Glutamatergic neuron (in vitro differentiated cells): ENCODE measurements around the gene ARHGAP33. TPM values are rescaled to one million over a fixed set of nuclear protein-coding genes. Genes with fewer than 3 reads are reported as not detected.

Experiments used
- DNase-seq: peaks from one replicate; pipeline ENCODE4 v3.0.0; 2022
- H3K27ac Mint-ChIP-seq: one replicate; pipeline ENCODE4 v1.8.0; 2020; ENCODE audit warnings: mild to moderate bottlenecking, mixed read lengths, inconsistent platforms; ENCODE audit not compliant: unreplicated experiment
- H3K27me3 Mint-ChIP-seq: one replicate; pipeline ENCODE4 v1.8.0; 2020; ENCODE audit warnings: mild to moderate bottlenecking, moderate library complexity, mixed read lengths, inconsistent platforms; ENCODE audit not compliant: unreplicated experiment
- H3K36me3 Mint-ChIP-seq: one replicate; pipeline ENCODE4 v1.8.0; 2020; ENCODE audit warnings: mild to moderate bottlenecking, mixed read lengths, inconsistent platforms; ENCODE audit not compliant: unreplicated experiment
- H3K4me1 Mint-ChIP-seq: one replicate; pipeline ENCODE4 v1.8.0; 2020; ENCODE audit warnings: mild to moderate bottlenecking, low read depth, mixed read lengths, inconsistent platforms; ENCODE audit not compliant: unreplicated experiment
- H3K4me3 Mint-ChIP-seq: one replicate; pipeline ENCODE4 v1.8.0; 2020; ENCODE audit warnings: mild to moderate bottlenecking, mixed read lengths, inconsistent platforms; ENCODE audit not compliant: unreplicated experiment
- H3K9me3 Mint-ChIP-seq: one replicate; pipeline ENCODE4 v1.8.0; 2020; ENCODE audit warnings: mild to moderate bottlenecking, moderate library complexity, mixed read lengths, inconsistent platforms; ENCODE audit not compliant: unreplicated experiment
- CTCF ChIP-seq: fragments of 200-600 bp; sonication (generic); IDR thresholded peaks from one replicate; pipeline ENCODE4 v1.5.0; 2021; ENCODE audit not compliant: partially characterized antibody, unreplicated experiment
- total RNA-seq: library from RNA; stranded (reverse); fragmentation: NEBNext Ultra II Directional; extraction: Animal tissue kit (Norgen Biotek cat#: 25700); gene quantifications from one replicate; pipeline ENCODE4 v1.2.1, GENCODE V29; 2021; ENCODE audit not compliant: unreplicated experiment

Gene ARHGAP33
- total RNA-seq, 1 donor from 2014 or later: 180 TPM

- peaks cover 4% of the 10 kb centered on the region for H3K4me1 Mint-ChIP-seq
- H3K36me3 Mint-ChIP-seq: no peaks in the 10 kb centered on the region
- no peak overlapping the region for H3K4me3 Mint-ChIP-seq
- TF ChIP-seq CTCF: no peak
- DNase-seq: no peak
- peaks cover 3% of the 10 kb centered on the region for H3K9me3 Mint-ChIP-seq
- peaks cover 5% of the 10 kb centered on the region for H3K27me3 Mint-ChIP-seq
- H3K27ac Mint-ChIP-seq: no peak overlapping the region
These were observed 41.5 kb downstream of the ARHGAP33 start for GRCh38 chr19:35816846-35817245.

GRCh38 chr19:35818445-35818844 is 43.1 kb downstream of the ARHGAP33 start:
- TF ChIP-seq CTCF: no peak
- H3K9me3 Mint-ChIP-seq: peaks cover 3% of the 10 kb centered on the region

GRCh38 chr19:35822579-35822978 is 47.2 kb downstream of the ARHGAP33 start:
- no peaks in the 10 kb centered on the region for H3K36me3 Mint-ChIP-seq
- H3K4me1 Mint-ChIP-seq: peaks cover 4% of the 10 kb centered on the region
- H3K4me3 Mint-ChIP-seq: no peak overlapping the region
- no peak for TF ChIP-seq CTCF
- peaks cover 5% of the 10 kb centered on the region for H3K27me3 Mint-ChIP-seq
- peaks cover 3% of the 10 kb centered on the region for H3K9me3 Mint-ChIP-seq
- DNase-seq: no peak
- no peak overlapping the region for H3K27ac Mint-ChIP-seq

More at GRCh38 chr19:35818445-35818844, 43.1 kb downstream of the ARHGAP33 start:
- Mint-ChIP-seq H3K4me1 (peaks cover 4% of the 10 kb centered on the region), H3K27me3 (peaks cover 5% of the 10 kb centered on the region), H3K36me3 (no peaks in the 10 kb centered on the region), H3K27ac (no peak overlapping the region), H3K4me3 (no peak overlapping the region)
- DNase-seq: no peak

GRCh38 chr19:35824150-35824549 is 48.8 kb downstream of the ARHGAP33 start:
- DNase-seq: no peak
- Mint-ChIP-seq H3K9me3 (peaks cover 3% of the 10 kb centered on the region), H3K27me3 (peaks cover 5% of the 10 kb centered on the region), H3K4me1 (peaks cover 4% of the 10 kb centered on the region), H3K36me3 (no peaks in the 10 kb centered on the region), H3K4me3 (no peak overlapping the region), H3K27ac (no peak overlapping the region)
- TF ChIP-seq CTCF: no peak

- TF ChIP-seq CTCF: no peak
- Mint-ChIP-seq H3K27me3 (peaks cover 5% of the 10 kb centered on the region), H3K27ac (no peak overlapping the region), H3K4me3 (no peak overlapping the region), H3K4me1 (no peaks in the 10 kb centered on the region), H3K36me3 (no peaks in the 10 kb centered on the region), H3K9me3 (peaks cover 2% of the 10 kb centered on the region)
- DNase-seq: no peak
These were observed 53.4 kb downstream of the ARHGAP33 start for GRCh38 chr19:35828692-35829301.
